GM19372 (cell line): ENCODE measurements around the gene RUNX3.

Experiments
- ATAC-seq: cut with Tn5 transposase; IDR thresholded peaks from one replicate; pipeline ENCODE4 v1.9.1; 2021; ENCODE audit warnings: mild to moderate bottlenecking, low read depth, moderate library complexity; ENCODE audit not compliant: unreplicated experiment

The RUNX3 gene

GRCh38 chr1:24963943-24964693 lies 34.0 kb upstream of the RUNX3 start:
- no peak for ATAC-seq

GRCh38 chr1:24963099-24963872 lies 33.2 kb upstream of the RUNX3 start:
- ATAC-seq: no peak

GRCh38 chr1:24961961-24962861 lies 32.1 kb upstream of the RUNX3 start:
- ATAC-seq: no peak

- ATAC-seq: no peak
These were observed 31.3 kb upstream of the RUNX3 start for GRCh38 chr1:24961334-24961733.

GRCh38 chr1:24960071-24960801 lies 30.2 kb upstream of the RUNX3 start:
- ATAC-seq: no peak

GRCh38 chr1:24959623-24959975 lies 29.5 kb upstream of the RUNX3 start:
- ATAC-seq: no peak

- no peak for ATAC-seq
These were observed 28.9 kb upstream of the RUNX3 start for GRCh38 chr1:24958766-24959622.

GRCh38 chr1:24957808-24958752 lies 28.0 kb upstream of the RUNX3 start:
- no peak for ATAC-seq

- ATAC-seq: no peak
These were observed 27.1 kb upstream of the RUNX3 start for GRCh38 chr1:24957016-24957807.

- no peak for ATAC-seq
These were observed 25.8 kb upstream of the RUNX3 start for GRCh38 chr1:24955779-24956365.

GRCh38 chr1:24955161-24955560 lies 25.1 kb upstream of the RUNX3 start:
- ATAC-seq: no peak

- no peak for ATAC-seq
These were observed 24.6 kb upstream of the RUNX3 start for GRCh38 chr1:24954631-24955030.

GRCh38 chr1:24954022-24954421 lies 23.9 kb upstream of the RUNX3 start:
- no peak for ATAC-seq

GRCh38 chr1:24952413-24952841 lies 22.4 kb upstream of the RUNX3 start:
- no peak for ATAC-seq

- no peak for ATAC-seq
These were observed 21.8 kb upstream of the RUNX3 start for GRCh38 chr1:24951810-24952412.

GRCh38 chr1:24951337-24951736 lies 21.3 kb upstream of the RUNX3 start:
- ATAC-seq: no peak
